GM19240 (cell line): ENCODE data around the gene NKD2.

ENCODE experiments used
- DNase-seq: peaks from one replicate; pipeline ENCODE4 v3.0.0; 2011; ENCODE audit warnings: low spot score; ENCODE audit not compliant: insufficient read length

The NKD2 gene

DNA sequence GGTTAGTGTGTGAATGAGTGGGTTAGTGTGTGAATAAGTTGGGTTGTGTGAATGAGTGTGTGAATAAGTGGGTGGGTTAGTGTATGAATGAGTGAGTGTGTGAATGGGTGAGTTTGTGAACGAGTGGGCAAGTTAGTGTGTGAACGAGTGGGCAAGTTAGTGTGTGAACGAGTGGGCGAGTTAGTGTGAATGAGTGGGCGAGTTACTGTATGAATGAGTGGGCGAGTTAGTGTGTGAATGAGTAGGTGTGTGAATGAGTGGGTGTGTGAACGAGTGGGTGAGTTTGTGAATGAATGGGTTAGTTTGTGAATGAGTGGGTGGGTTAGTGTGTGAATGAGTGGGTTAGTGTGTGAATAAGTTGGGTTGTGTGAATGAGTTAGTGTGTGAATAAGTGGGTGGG lies 34.7 kb downstream of the NKD2 start:
- no peak for DNase-seq

DNA sequence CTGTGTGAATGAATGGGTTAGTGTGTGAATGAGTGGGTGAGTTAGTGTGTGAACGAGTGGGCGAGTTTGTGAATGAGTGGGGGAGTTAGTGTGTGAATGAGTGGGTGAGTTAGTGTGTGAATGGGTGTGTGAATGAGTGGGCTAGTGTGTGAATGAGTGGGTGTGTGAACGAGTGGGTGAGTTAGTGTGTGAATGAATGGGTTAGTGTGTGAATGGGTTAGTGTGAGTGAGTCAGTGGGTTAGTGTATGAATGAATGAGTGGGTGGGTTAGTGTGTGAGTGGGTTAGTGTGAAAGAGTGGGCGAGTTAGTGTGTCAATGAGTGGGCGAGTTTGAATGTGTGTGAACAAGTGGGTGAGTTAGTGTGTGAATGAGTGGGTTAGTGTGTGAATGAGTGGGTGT lies 35.5 kb downstream of the NKD2 start:
- DNase-seq = no peak

GRCh38 chr5:1045960-1046560 lies 37.5 kb downstream of the NKD2 start:
- no peak for DNase-seq

DNA sequence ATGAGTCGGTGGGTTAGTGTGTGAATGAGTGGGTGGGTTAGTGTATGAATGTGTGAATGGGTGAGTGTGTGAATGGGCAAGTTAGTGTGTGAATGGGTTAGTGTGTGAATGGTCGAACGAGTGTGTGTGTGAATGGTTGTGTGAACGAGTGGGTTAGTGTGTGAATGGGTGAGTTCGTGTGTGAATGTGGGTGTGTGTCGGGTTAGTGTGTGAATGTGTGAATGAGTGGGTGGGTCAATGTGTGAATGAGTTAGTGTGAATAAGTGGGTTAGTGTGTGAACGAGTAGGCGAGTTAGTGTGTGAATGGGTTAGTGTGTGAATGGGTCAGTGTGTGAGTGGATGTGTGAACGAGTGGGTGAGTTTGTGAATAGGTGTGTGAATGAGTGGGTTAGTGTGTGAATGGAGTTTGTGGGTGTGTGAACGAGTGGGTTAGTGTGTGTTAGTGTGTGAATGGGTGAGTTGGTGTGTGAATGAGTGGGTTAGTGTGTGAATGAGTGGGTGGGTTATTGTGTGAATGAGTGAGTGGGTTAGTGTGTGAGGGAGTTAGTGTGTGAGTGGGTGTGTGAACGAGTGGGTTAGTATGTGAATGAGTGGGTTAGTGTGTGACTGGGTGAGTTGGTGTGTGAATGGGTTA lies 38.8 kb downstream of the NKD2 start:
- DNase-seq = no peak

DNA sequence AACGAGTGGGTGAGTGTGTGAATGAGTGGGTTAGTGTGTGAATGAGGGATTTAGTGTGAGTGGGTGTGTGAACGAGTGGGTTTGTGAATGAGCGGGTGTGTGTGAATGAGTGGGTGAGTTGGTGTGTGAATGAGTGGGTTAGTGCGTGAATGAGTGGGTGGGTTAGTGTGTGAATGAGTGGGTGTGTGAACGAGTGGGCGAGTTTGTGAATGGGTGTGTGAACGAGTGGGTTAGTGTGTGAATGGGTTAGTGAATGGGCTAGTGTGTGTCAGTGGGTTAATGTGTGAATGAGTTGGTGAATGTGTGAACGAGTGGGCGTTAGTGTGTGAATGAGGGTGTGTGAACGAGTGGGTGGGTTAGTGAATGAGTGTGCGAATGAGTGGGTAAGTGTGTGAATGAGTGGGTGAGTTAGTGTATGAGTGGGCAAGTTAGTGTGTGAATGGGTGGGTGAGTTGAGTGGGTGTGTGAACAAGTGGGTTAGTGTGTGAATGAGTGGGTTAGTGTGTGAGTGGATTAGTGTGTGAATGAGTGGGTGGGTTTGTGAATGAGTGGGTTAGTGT lies 39.6 kb downstream of the NKD2 start:
- no peak for DNase-seq

- DNase-seq = no peak
These were observed 40.5 kb downstream of the NKD2 start for GRCh38 chr5:1048861-1049838.

- no peak for DNase-seq
These were observed 42.1 kb downstream of the NKD2 start for GRCh38 chr5:1050423-1051365.

- DNase-seq = no peak
These were observed 42.7 kb downstream of the NKD2 start for GRCh38 chr5:1051366-1051720.

- no peak for DNase-seq
These were observed 43.5 kb downstream of the NKD2 start for GRCh38 chr5:1052076-1052475.

DNA sequence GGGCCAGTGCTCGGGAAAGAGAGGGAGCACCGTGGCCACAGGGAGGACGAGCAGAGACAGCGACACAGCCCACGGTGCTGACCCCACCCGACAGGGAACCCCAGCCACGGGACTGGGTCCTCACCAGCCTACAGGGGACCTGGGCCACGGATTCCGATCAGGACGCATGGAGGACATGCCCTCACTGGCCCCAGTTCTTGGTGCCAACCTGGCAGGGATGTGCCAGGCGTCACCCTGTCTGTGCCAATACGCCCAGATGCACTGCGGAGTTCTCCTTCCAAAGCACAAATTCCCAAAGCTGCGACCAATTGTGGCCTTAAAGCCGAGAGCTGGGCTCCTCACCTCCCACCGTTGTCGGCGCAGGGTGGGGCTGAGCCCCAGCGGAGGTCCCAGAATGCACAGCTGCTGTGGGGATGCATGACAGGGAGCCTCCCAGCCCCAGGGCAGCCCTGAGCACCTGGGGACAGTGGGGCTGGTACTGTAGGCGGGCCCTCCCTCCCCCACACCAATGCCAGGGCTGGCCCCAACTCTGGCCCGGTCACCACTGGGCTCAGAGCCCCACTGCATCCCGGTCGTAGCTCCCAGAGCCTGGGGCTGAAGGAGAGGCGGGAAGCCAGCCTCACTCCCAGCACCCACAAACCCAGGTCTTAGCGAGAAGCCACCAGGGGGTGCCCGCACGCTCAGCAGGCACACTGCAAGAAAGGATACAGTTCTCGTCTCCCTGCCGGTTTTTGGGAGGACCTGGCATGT lies 44.2 kb downstream of the NKD2 start:
- no peak for DNase-seq

- DNase-seq = no peak
These were observed 44.9 kb downstream of the NKD2 start for GRCh38 chr5:1053391-1054017.

DNA sequence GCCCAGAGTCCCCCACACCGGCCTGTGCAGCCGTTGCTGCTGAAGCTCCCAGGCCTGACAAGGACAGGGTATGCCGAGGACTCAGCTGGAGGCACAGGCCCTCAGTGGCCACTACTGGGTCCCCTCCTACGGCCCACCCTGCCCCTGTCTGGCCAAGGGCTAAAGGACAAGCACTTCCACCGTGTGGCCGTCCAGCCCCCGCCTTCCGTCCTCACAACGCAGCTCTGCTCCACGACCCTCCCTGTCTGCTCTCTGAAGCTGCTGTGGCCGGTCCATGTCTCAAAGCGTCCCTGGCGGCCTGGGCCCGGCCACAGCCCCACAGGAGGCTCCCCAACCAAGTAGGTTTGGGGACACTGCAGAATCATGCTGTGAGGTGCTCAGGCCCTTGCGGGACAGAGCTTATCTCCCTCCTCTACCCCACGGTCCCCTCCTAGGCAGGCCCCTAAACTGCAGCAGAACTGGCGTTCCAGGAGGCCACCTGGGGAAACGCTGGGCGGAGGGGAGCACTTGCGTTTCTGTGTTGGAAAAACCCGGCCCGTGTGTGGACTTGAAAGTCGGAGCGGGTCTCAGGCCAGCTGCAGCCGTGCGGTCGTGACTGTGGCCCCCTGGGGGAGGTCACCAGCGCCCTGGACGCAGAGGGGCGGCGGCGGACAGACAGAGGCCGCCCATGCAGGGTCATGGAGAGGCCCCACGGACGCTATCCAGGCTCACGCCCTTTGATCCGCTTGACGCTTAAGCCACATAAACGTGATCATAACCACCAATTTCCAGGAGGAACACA lies 45.6 kb downstream of the NKD2 start:
- DNase-seq = no peak

GRCh38 chr5:1054799-1055775 lies 46.5 kb downstream of the NKD2 start:
- no peak for DNase-seq

DNA sequence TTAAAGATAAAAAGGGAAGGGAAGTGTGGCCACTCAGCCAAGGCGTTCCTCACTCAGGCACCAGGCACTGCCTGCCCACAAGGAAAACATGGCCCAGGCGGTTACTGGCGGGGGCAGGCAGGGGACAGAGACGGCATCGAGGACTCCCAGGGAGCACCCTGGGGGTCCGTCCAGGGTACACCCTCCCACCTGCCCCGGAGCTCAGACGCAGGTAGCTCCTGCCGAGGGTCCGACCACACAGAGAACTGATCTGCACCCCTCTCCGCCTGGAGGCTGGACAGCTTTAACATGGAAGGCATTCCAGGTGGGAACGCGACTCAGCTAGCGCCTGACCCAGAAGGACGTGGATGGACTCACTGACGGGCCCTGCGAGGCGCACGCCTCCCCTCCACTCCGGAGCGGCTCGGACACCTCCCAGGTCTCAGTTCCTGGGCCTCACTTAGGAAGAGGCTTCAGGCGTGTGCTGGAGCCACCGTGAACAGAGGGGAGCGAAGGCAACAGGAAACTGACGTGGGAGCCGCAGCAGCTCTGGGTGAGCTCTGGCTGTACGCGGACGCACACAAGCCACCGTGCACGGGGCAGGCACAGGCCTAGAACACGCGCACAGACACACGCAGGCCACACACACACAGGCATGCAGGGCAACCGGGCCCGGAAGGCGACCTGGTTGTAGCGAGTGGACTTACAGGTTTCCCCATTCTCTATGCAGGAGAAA lies 47.5 kb downstream of the NKD2 start:
- no peak for DNase-seq

DNA sequence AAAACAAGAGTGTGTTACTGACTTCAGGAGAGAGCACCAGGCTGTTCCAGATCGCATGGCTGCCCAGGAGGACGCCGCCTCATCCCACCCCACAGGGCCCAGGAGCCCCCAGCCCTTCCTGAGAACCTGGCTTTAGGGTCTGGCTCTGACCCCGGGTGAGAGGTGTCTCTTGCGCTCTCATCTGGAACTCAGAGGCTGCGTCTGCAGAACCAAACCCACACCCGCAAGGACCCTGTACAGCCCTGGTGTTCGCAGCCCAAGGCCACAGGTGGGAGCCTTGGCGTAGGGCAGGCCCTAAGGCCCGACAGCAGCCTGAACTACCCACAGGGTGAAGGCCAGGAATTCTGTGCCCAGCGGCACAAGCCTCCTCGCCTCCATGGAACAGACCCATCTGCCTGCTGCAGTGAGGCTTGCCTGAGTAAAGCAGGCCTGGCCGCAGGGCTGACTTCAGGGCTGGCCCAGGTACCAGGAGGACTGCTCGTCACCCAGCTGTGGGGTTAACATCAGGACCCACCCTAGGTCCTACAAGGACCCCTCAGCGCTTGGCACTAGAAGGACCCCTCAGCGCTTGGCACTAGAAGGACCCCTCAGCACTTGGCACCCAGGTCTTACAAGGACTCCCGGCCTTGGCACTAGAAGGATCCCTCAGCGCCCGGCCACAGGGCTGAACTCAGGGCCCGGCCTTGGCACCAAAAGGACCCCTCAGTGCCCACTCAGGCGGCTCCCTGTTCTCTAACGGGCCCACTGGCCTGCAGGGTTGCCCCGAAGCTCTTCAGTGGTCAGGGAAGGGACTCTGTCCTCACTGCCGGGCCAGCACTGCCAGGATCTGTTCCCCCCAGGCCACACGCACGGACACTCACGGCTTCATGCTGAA lies 48.2 kb downstream of the NKD2 start:
- no peak for DNase-seq

- no peak for DNase-seq
These were observed 49.0 kb downstream of the NKD2 start for GRCh38 chr5:1057485-1058082.
